Neural progenitor cell (in vitro differentiated cells): Measurements from ENCODE around the gene GRIK1.

ENCODE experiments used
- CTCF ChIP-seq: fragments of 200-600 bp; sonication (generic); IDR thresholded peaks from 2 replicates; pipeline ENCODE4 v1.5.1; 2017; ENCODE audit warnings: antibody characterized with exemption, mild to moderate bottlenecking
- EZH2 ChIP-seq: fragments of 200-600 bp; sonication (generic); IDR thresholded peaks from 2 replicates; pipeline ENCODE4 v1.6.1; 2017; ENCODE audit warnings: antibody characterized with exemption, mild to moderate bottlenecking, moderate library complexity
- EZH2phosphoT487 ChIP-seq: fragments of 200-600 bp; sonication (generic); IDR thresholded peaks from 2 replicates; pipeline ENCODE4 v1.6.1; 2017; ENCODE audit warnings: antibody characterized with exemption

GRCh38 chr21:29701676-29702075 lies 238.1 kb downstream of the GRIK1 start:
- TF ChIP-seq CTCF (no peak), EZH2 (no peak), EZH2phosphoT487 (no peak)
